Small intestine (tissue), 7 donors: Measurements from ENCODE around the gene SH2D1B. TPM values are rescaled to one million over a fixed set of nuclear protein-coding genes. Genes with fewer than 3 reads are reported as not detected.

Experiments
- DNase-seq, 2 donors: peaks; one replicate each; pipeline versions ENCODE4 v3.0.0 to v3.0.0-alpha.2; 2013
- FAIRE-seq: peaks from 2 replicates; lab custom pipeline; 2012; peaks lifted over from hg19 to GRCh38; lab: Jason Lieb, UNC
- H3K27ac ChIP-seq, 3 donors: one replicate each; pipeline ENCODE4 v1.5.1; 2013; ENCODE audit warnings: low read length in 2 of 3, mild to moderate bottlenecking in 2 of 3, control low read depth in 1 of 3, inconsistent platforms in 1 of 3, low read depth in 1 of 3, moderate library complexity in 1 of 3
- H3K27me3 ChIP-seq, 3 donors: one replicate each; pipeline ENCODE4 v1.6.1; 2013; ENCODE audit warnings: low read length in 3 of 3, inconsistent platforms in 1 of 3; ENCODE audit not compliant: control insufficient read depth in 3 of 3, insufficient read depth in 3 of 3
- H3K36me3 ChIP-seq, 3 donors: one replicate each; pipeline ENCODE4 v1.6.1; 2013; ENCODE audit warnings: low read length in 3 of 3, inconsistent platforms in 1 of 3, low read depth in 1 of 3, mild to moderate bottlenecking in 1 of 3, moderate library complexity in 1 of 3; ENCODE audit not compliant: control insufficient read depth in 3 of 3, insufficient read depth in 2 of 3
- H3K4me1 ChIP-seq, 3 donors: one replicate each; pipeline ENCODE4 v1.6.1; 2013; ENCODE audit warnings: low read length in 2 of 3, inconsistent platforms in 1 of 3, low read depth in 1 of 3, mild to moderate bottlenecking in 1 of 3, moderate library complexity in 1 of 3; ENCODE audit not compliant: control insufficient read depth in 3 of 3, insufficient read depth in 2 of 3
- H3K4me3 ChIP-seq, 3 donors: one replicate each; pipeline ENCODE4 v1.5.1; 2013; ENCODE audit warnings: low read length in 3 of 3, control low read depth in 1 of 3, inconsistent platforms in 1 of 3, low read depth in 1 of 3, mild to moderate bottlenecking in 1 of 3, moderate library complexity in 1 of 3
- H3K9me3 ChIP-seq, 2 donors: one replicate each; pipeline ENCODE4 v1.6.1; 2013; ENCODE audit warnings: low read depth in 1 of 2, low read length in 1 of 2; ENCODE audit not compliant: control insufficient read depth in 2 of 2, insufficient read depth in 1 of 2
- WGBS, 3 donors: extraction: QIAGEN DNeasy Blood & Tissue Kit; methylation state at CpG; one replicate each; pipeline ENCODE4 v1.1.7; 2013; 5-methylcytosine and 5-hydroxymethylcytosine counted together
- polyA plus RNA-seq, 4 donors: library from polyadenylated mRNA; stranded (reverse) in 3 of 4; unstranded in 1 of 4; fragments of 200-250 nt in 3 of 4; fragments of 120-200 nt in 1 of 4; gene quantifications; one replicate each; pipeline versions ENCODE4 v1.2.1 to v1.2.3, GENCODE V29; 2013
- donor health status: healthy with polysubstance abuse.
- donor health status: control.
- donor health status: control.
- donor health status: Bipolar disorder and iron deficiency.
- donor health status: healthy.

Gene SH2D1B
- polyA plus RNA-seq, 4 donors, result 0.33 to 2.0 (median 1.0) TPM

- DNase-seq, result no peak
- Histone ChIP-seq H3K27me3 (no peaks in the 10 kb centered on the region), H3K36me3 (peaks cover 0 to 35% (median 0%) of the 10 kb centered on the region in 3 donors), H3K9me3 (no peaks in the 10 kb centered on the region), H3K4me1 (peaks cover 0 to 12% (median 6%) of the 10 kb centered on the region in 3 donors), H3K4me3 (no peak overlapping the region), H3K27ac (no peak overlapping the region)
- 89 to 94% (median 92%) methylated on average over 8 of the region's 8 CpGs for WGBS, 3 donors
- FAIRE-seq, result no peak
These were observed 38.2 kb downstream of the SH2D1B start for GRCh38 chr1:162373541-162374260.

GRCh38 chr1:162373072-162373427, 38.9 kb downstream of the SH2D1B start:
- no peak for DNase-seq
- peaks cover 0 to 37% (median 0%) of the 10 kb centered on the region in 3 donors for H3K36me3 ChIP-seq
- FAIRE-seq, result no peak
- no peaks in the 10 kb centered on the region for H3K9me3 ChIP-seq
- H3K27ac ChIP-seq, result no peak overlapping the region
- WGBS, 3 donors, result 25 to 66% (median 46%) methylated on average over 1 of the region's 1 CpG
- H3K27me3 ChIP-seq, result no peaks in the 10 kb centered on the region
- peaks cover 0 to 12% (median 6%) of the 10 kb centered on the region in 3 donors for H3K4me1 ChIP-seq
- H3K4me3 ChIP-seq, result no peak overlapping the region

GRCh38 chr1:162372159-162373071, 39.5 kb downstream of the SH2D1B start:
- Histone ChIP-seq H3K9me3 (no peaks in the 10 kb centered on the region), H3K4me3 (no peak overlapping the region), H3K27ac (peak overlapping the region in 1 of 3 donors; percentile 17), H3K36me3 (peaks cover 0 to 43% (median 1%) of the 10 kb centered on the region in 3 donors), H3K27me3 (no peaks in the 10 kb centered on the region), H3K4me1 (peaks cover 0 to 12% (median 6%) of the 10 kb centered on the region in 3 donors)
- DNase-seq (peak in 1 of 2 donors; percentile 70), FAIRE-seq (no peak)
- 12 to 46% (median 24%) methylated on average over 13 of the region's 13 CpGs for WGBS, 3 donors

- 80 to 88% (median 80%) methylated on average over 6 of the region's 6 CpGs for WGBS, 3 donors
- Histone ChIP-seq H3K9me3 (no peaks in the 10 kb centered on the region), H3K36me3 (peaks cover 0 to 51% (median 4%) of the 10 kb centered on the region in 3 donors), H3K4me1 (peaks cover 0 to 12% (median 6%) of the 10 kb centered on the region in 3 donors), H3K27me3 (no peaks in the 10 kb centered on the region), H3K4me3 (no peak overlapping the region), H3K27ac (no peak overlapping the region)
- DNase-seq (no peak), FAIRE-seq (no peak)
These were observed 40.3 kb downstream of the SH2D1B start for GRCh38 chr1:162371611-162372010.

- DNase-seq (no peak), FAIRE-seq (no peak)
- peaks cover 0 to 51% (median 4%) of the 10 kb centered on the region in 3 donors for H3K36me3 ChIP-seq
- H3K27me3 ChIP-seq, result no peaks in the 10 kb centered on the region
- H3K4me1 ChIP-seq, result peaks cover 0 to 17% (median 6%) of the 10 kb centered on the region in 3 donors
- no peak overlapping the region for H3K27ac ChIP-seq
- no peak overlapping the region for H3K4me3 ChIP-seq
- H3K9me3 ChIP-seq, result no peaks in the 10 kb centered on the region
- WGBS, 3 donors, result 88 to 99% (median 90%) methylated on average over 3 of the region's 3 CpGs
These were observed 41.2 kb downstream of the SH2D1B start for GRCh38 chr1:162370721-162371120.

GRCh38 chr1:162370161-162370560, 41.8 kb downstream of the SH2D1B start:
- Histone ChIP-seq H3K9me3 (no peaks in the 10 kb centered on the region), H3K4me1 (peaks cover 0 to 21% (median 6%) of the 10 kb centered on the region in 3 donors), H3K36me3 (peaks cover 0 to 48% (median 4%) of the 10 kb centered on the region in 3 donors), H3K27me3 (no peaks in the 10 kb centered on the region), H3K4me3 (no peak overlapping the region), H3K27ac (no peak overlapping the region)
- DNase-seq (no peak), FAIRE-seq (no peak)
- WGBS, 3 donors, result 86 to 91% (median 91%) methylated on average over 1 of the region's 1 CpG

GRCh38 chr1:162369571-162369970, 42.4 kb downstream of the SH2D1B start:
- WGBS, 3 donors, result 89 to 96% (median 90%) methylated on average over 7 of the region's 7 CpGs
- H3K27me3 ChIP-seq, result no peaks in the 10 kb centered on the region
- no peak overlapping the region for H3K27ac ChIP-seq
- no peaks in the 10 kb centered on the region for H3K9me3 ChIP-seq
- no peak overlapping the region for H3K4me3 ChIP-seq
- H3K36me3 ChIP-seq, result peaks cover 0 to 45% (median 4%) of the 10 kb centered on the region in 3 donors
- DNase-seq (no peak), FAIRE-seq (no peak)
- H3K4me1 ChIP-seq, result peaks cover 0 to 23% (median 6%) of the 10 kb centered on the region in 3 donors

- peaks cover 0 to 37% (median 4%) of the 10 kb centered on the region in 3 donors for H3K36me3 ChIP-seq
- no peak overlapping the region for H3K27ac ChIP-seq
- H3K4me3 ChIP-seq, result no peak overlapping the region
- H3K27me3 ChIP-seq, result no peaks in the 10 kb centered on the region
- DNase-seq (peak in 1 of 2 donors; percentile 20), FAIRE-seq (no peak)
- 36 to 62% (median 48%) methylated on average over 4 of the region's 4 CpGs for WGBS, 3 donors
- peaks cover 0 to 23% (median 6%) of the 10 kb centered on the region in 3 donors for H3K4me1 ChIP-seq
- no peaks in the 10 kb centered on the region for H3K9me3 ChIP-seq
These were observed 43.5 kb downstream of the SH2D1B start for GRCh38 chr1:162368451-162368850.
